HepG2 (cell line): ENCODE results near the gene RHBDL1. TPM values are rescaled to one million over a fixed set of nuclear protein-coding genes. Genes with fewer than 3 reads are reported as not detected.
A peak's percentile ranks its signal among the peaks of the same experiment; 100 is the strongest.

Experiments used
- AKAP8 ChIP-seq: sonication (generic); formaldehyde crosslinking; IDR thresholded peaks from 2 replicates; pipeline ENCODE4 v1.5.1; 2020; ENCODE audit warnings: mild to moderate bottlenecking, missing genetic modification reagents
- CREB3 ChIP-seq: sonication (generic); formaldehyde crosslinking; IDR thresholded peaks from 2 replicates; pipeline ENCODE4 v1.5.0; 2020; ENCODE audit warnings: missing genetic modification reagents
- KLF9 ChIP-seq: IDR thresholded peaks from 2 replicates; pipeline ENCODE4 v1.6.1; 2016; ENCODE audit warnings: low read depth
- MNT ChIP-seq: fragments of 450-650 bp; IDR thresholded peaks from 2 replicates; pipeline ENCODE4 v1.6.1; 2016
- SMAD1 ChIP-seq: sonication (generic); formaldehyde crosslinking; IDR thresholded peaks from 2 replicates; pipeline ENCODE4 v1.4.0; 2020; ENCODE audit warnings: missing genetic modification reagents, low read depth, mild to moderate bottlenecking, borderline replicate concordance
- YEATS2 ChIP-seq: sonication (generic); formaldehyde crosslinking; IDR thresholded peaks from 2 replicates; pipeline ENCODE4 v1.4.0; 2020; ENCODE audit warnings: missing genetic modification reagents, borderline replicate concordance
- ZBTB20 ChIP-seq: sonication (generic); formaldehyde crosslinking; IDR thresholded peaks from 2 replicates; pipeline ENCODE4 v1.8.1; 2023; ENCODE audit warnings: missing genetic modification reagents, low read depth, mild to moderate bottlenecking, borderline replicate concordance
- ZC3H13 ChIP-seq: sonication (generic); formaldehyde crosslinking; IDR thresholded peaks from 2 replicates; pipeline ENCODE4 v1.8.1; 2023; ENCODE audit warnings: mild to moderate bottlenecking, missing genetic modification reagents, moderate library complexity
- ZFX ChIP-seq: sonication (generic); formaldehyde crosslinking; IDR thresholded peaks from 2 replicates; pipeline ENCODE4 v1.4.0; 2020; ENCODE audit warnings: mild to moderate bottlenecking, low read depth, missing genetic modification reagents, moderate library complexity
- ZNF205 ChIP-seq: IDR thresholded peaks from 2 replicates; pipeline ENCODE4 v1.6.1; 2018; ENCODE audit warnings: missing biosample characterization, missing genetic modification reagents
- ZNF3 ChIP-seq: IDR thresholded peaks from 2 replicates; pipeline ENCODE4 v1.7.0; 2017; ENCODE audit warnings: inconsistent platforms
- ZNF354B ChIP-seq: sonication (generic); formaldehyde crosslinking; IDR thresholded peaks from 2 replicates; pipeline ENCODE4 v1.8.0; 2022; ENCODE audit warnings: mild to moderate bottlenecking, missing genetic modification reagents
- ZNF597 ChIP-seq: sonication (generic); formaldehyde crosslinking; IDR thresholded peaks from 2 replicates; pipeline ENCODE4 v1.5.0; 2020; ENCODE audit warnings: missing genetic modification reagents
- ZNF709 ChIP-seq: sonication (generic); formaldehyde crosslinking; IDR thresholded peaks from 2 replicates; pipeline ENCODE4 v1.5.0; 2020; ENCODE audit warnings: mild to moderate bottlenecking, missing genetic modification reagents
- polyA plus RNA-seq, 8 experiments: library from polyadenylated mRNA; depleted of rRNA in 3 of 8; stranded (reverse) in 7 of 8; unstranded in 1 of 8; fragments of >200 nt; fragmentation: Illumina TruSeq in 4 of 8; extraction: Trizol in 4 of 8; gene quantifications; 2 replicates each; pipeline versions ENCODE4 v1.2.1 to v1.2.3, GENCODE V29; 2011 to 2016; ENCODE audit warnings: low read depth in 4 of 8, missing spikeins in 1 of 8, mixed read lengths in 1 of 8; ENCODE audit not compliant: insufficient read depth in 1 of 8
- total RNA-seq, 5 experiments: library from RNA; depleted of rRNA; stranded (reverse); fragments of >200 nt; fragmentation: Illumina TruSeq; extraction: Trizol; gene quantifications; 2 replicates each; pipeline ENCODE4 v1.2.3, GENCODE V29; 2016; ENCODE audit warnings: low read depth in 1 of 5
- TF ChIP-seq, protein P1 (sequence below): sonication (generic); formaldehyde crosslinking; IDR thresholded peaks from 2 replicates; pipeline ENCODE4 v1.5.1; 2020; ENCODE audit warnings: mild to moderate bottlenecking, missing genetic modification reagents, moderate library complexity
- TF ChIP-seq, protein P2 (sequence below): sonication (generic); formaldehyde crosslinking; IDR thresholded peaks from 2 replicates; pipeline ENCODE4 v1.4.0; 2020; ENCODE audit warnings: missing genetic modification reagents

Gene RHBDL1
- total and polyA plus RNA-seq, 2 of the 13 experiments (the other 11 are each of a cell fraction or from before 2014, with no cell fraction given) = 1.8 to 3.8 TPM

GRCh38 chr16:695355-696089 lies 20.1 kb downstream of the RHBDL1 start (continued):
- TF ChIP-seq SMAD1 (peak; percentile 50; the same call in 1 of the 2 replicates), ZNF354B (CRISPR knock-in tag) (no peak), CREB3 (CRISPR knock-in tag) (no peak), ZNF205 (CRISPR knock-in tag) (0 out of 2 replicates have a peak, but pooled peaks have one; percentile 52), ZBTB20 (0 out of 2 replicates have a peak, but pooled peaks have one; percentile 19), ZFX (peak; percentile 79), YEATS2 (CRISPR knock-in tag) (peak; percentile 79), ZNF709 (CRISPR knock-in tag) (peak; percentile 54; the same call in 1 of the 2 replicates), ZC3H13 (peak; percentile 84; the same call in 1 of the 2 replicates), ZNF3 (0 out of 2 replicates have a peak, but pooled peaks have one; percentile 28), ZNF597 (no peak), AKAP8 (peak; percentile 52; the same call in 1 of the 2 replicates), MNT (no peak), KLF9 (CRISPR knock-in tag) (no peak)
- TF ChIP-seq, protein P1, sequence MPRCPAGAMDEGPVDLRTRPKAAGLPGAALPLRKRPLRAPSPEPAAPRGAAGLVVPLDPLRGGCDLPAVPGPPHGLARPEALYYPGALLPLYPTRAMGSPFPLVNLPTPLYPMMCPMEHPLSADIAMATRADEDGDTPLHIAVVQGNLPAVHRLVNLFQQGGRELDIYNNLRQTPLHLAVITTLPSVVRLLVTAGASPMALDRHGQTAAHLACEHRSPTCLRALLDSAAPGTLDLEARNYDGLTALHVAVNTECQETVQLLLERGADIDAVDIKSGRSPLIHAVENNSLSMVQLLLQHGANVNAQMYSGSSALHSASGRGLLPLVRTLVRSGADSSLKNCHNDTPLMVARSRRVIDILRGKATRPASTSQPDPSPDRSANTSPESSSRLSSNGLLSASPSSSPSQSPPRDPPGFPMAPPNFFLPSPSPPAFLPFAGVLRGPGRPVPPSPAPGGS (CRISPR knock-in tag) = 0 out of 2 replicates have a peak, but pooled peaks have one; percentile 2
- TF ChIP-seq, protein P2, sequence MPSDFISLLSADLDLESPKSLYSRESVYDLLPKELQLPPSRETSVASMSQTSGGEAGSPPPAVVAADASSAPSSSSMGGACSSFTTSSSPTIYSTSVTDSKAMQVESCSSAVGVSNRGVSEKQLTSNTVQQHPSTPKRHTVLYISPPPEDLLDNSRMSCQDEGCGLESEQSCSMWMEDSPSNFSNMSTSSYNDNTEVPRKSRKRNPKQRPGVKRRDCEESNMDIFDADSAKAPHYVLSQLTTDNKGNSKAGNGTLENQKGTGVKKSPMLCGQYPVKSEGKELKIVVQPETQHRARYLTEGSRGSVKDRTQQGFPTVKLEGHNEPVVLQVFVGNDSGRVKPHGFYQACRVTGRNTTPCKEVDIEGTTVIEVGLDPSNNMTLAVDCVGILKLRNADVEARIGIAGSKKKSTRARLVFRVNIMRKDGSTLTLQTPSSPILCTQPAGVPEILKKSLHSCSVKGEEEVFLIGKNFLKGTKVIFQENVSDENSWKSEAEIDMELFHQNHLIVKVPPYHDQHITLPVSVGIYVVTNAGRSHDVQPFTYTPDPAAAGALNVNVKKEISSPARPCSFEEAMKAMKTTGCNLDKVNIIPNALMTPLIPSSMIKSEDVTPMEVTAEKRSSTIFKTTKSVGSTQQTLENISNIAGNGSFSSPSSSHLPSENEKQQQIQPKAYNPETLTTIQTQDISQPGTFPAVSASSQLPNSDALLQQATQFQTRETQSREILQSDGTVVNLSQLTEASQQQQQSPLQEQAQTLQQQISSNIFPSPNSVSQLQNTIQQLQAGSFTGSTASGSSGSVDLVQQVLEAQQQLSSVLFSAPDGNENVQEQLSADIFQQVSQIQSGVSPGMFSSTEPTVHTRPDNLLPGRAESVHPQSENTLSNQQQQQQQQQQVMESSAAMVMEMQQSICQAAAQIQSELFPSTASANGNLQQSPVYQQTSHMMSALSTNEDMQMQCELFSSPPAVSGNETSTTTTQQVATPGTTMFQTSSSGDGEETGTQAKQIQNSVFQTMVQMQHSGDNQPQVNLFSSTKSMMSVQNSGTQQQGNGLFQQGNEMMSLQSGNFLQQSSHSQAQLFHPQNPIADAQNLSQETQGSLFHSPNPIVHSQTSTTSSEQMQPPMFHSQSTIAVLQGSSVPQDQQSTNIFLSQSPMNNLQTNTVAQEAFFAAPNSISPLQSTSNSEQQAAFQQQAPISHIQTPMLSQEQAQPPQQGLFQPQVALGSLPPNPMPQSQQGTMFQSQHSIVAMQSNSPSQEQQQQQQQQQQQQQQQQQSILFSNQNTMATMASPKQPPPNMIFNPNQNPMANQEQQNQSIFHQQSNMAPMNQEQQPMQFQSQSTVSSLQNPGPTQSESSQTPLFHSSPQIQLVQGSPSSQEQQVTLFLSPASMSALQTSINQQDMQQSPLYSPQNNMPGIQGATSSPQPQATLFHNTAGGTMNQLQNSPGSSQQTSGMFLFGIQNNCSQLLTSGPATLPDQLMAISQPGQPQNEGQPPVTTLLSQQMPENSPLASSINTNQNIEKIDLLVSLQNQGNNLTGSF = no peak
